ENCODE measurements around the gene CSF1.

CSF1 gene

GRCh38 chr1:109901524-109902145, 9.0 kb upstream of the CSF1 start:
- FAIRE-seq, result no peak

GRCh38 chr1:109902204-109902985, 8.3 kb upstream of the CSF1 start:
- no peak for FAIRE-seq

- no peak for FAIRE-seq
Observed at GRCh38 chr1:109903376-109903930, 7.2 kb upstream of the CSF1 start.

GRCh38 chr1:109904105-109904817, 6.4 kb upstream of the CSF1 start:
- FAIRE-seq, result no peak

- no peak for FAIRE-seq
Observed at GRCh38 chr1:109905491-109905890, 5.2 kb upstream of the CSF1 start.

- FAIRE-seq, result no peak
Observed at GRCh38 chr1:109906160-109906838, 4.3 kb upstream of the CSF1 start.

- FAIRE-seq, result no peak
Observed at GRCh38 chr1:109906839-109907180, 3.8 kb upstream of the CSF1 start.

GRCh38 chr1:109907190-109907774, 3.4 kb upstream of the CSF1 start:
- FAIRE-seq, result no peak

- FAIRE-seq, result no peak
Observed at GRCh38 chr1:109908836-109909235, 1.8 kb upstream of the CSF1 start.

- FAIRE-seq, result no peak
Observed at GRCh38 chr1:109909561-109909960, 1.1 kb upstream of the CSF1 start.

GRCh38 chr1:109910963-109911798, 532 bp downstream of the CSF1 start:
- FAIRE-seq, result no peak

- FAIRE-seq, result no peak
Observed at GRCh38 chr1:109912214-109912861, 1.7 kb downstream of the CSF1 start.

- no peak for FAIRE-seq
Observed at GRCh38 chr1:109912873-109913272, 2.2 kb downstream of the CSF1 start.

- FAIRE-seq, result no peak
Observed at GRCh38 chr1:109913360-109913879, 2.8 kb downstream of the CSF1 start.

- no peak for FAIRE-seq
Observed at GRCh38 chr1:109914587-109915240, 4.1 kb downstream of the CSF1 start.

- FAIRE-seq, result no peak
Observed at GRCh38 chr1:109917051-109917767, 6.6 kb downstream of the CSF1 start.

GRCh38 chr1:109917768-109918606, 7.3 kb downstream of the CSF1 start:
- FAIRE-seq, result no peak

GRCh38 chr1:109918671-109919070, 8.0 kb downstream of the CSF1 start:
- FAIRE-seq, result no peak

- FAIRE-seq, result no peak
Observed at GRCh38 chr1:109919303-109919702, 8.7 kb downstream of the CSF1 start.

All from G401.6 (cell line).